ENCODE results near the gene EXOSC7.

Gene EXOSC7

DNA sequence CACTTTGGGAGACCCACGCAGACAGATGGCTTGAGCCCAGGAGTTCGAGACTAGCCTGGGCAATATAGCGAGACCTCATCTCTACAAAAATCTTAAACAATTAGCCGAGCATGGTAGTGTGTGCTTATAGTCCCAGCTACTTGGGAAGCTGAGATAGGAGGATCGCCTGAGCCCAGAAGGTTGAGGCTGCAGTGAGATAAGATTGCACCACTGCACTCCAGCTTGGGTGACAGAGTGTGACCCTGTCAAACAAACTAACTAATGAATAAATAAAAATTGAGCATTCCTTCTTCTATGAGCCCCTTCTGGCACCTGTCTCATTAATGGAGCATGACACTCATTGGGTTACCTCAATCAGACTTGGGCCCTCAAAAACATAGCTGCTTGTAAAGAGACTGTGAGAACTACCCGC lies 7.6 kb upstream of the EXOSC7 start:
- in situ Hi-C loops (cut with HindIII; ENCODE audit: low sequenced_read_pairs): no loop called here
- no peak for TF ChIP-seq CTCF (IDR thresholded peaks at IDR 0.05; ENCODE audit: low read depth, low read length)
- no peak overlapping the region for H3K4me3 ChIP-seq (ENCODE audit: low read depth, low read length)
- DNase-seq (ENCODE audit: low read depth, low spot score): no peak

GRCh38 chr3:44969154-44969827 lies 6.8 kb upstream of the EXOSC7 start:
- in situ Hi-C loops (cut with HindIII; ENCODE audit: low sequenced_read_pairs): no loop called here
- DNase-seq (ENCODE audit: low read depth, low spot score): no peak
- no peak overlapping the region for H3K4me3 ChIP-seq (ENCODE audit: low read depth, low read length)
- TF ChIP-seq CTCF (IDR thresholded peaks at IDR 0.05; ENCODE audit: low read depth, low read length): no peak

DNA sequence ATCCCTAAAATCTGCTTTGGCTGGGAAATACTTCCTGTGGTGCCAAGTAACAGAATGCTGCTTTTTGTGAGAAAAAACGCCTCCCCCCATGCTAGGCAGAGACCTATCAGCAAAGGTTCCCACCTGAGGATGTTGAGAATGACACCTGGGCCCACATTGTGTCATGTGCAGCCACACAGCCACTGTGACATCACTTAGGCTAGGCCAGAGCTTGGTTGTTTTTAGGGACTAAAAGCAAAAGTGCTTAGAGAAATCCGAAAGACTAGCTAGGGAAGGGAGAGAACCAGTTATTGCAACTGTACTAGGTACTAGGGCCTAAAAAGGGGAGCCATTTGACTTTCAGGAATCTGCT lies 6.2 kb upstream of the EXOSC7 start:
- no peak overlapping the region for H3K4me3 ChIP-seq (ENCODE audit: low read depth, low read length)
- in situ Hi-C loops (cut with HindIII; ENCODE audit: low sequenced_read_pairs): no loop called here
- no peak for DNase-seq (ENCODE audit: low read depth, low spot score)
- no peak for TF ChIP-seq CTCF (IDR thresholded peaks at IDR 0.05; ENCODE audit: low read depth, low read length)

DNA sequence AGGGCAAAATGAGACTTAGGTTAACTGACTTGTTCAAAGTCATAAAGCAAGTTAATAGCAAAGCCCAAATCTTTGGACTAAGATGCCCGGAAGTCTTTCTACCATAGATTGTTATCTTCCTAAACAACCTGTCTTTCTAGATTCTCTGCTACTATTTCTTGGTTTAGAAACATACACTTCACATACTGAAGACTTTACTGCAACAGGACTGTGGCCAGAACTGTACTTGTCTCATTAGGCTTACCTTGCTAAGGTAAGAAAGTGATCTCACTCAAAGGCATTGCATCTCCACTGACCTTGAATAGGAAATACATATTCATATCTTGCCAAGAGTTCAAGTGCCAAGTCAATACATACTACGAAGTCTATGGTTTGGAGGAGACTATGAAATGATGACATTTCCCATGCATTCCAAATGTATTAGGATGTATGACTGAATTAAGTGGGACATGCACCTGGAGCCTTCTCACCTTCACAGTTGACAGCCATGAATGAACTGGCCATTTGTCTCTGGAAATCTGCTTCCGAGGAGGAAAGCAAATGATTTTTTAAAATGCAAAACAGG lies 5.0 kb upstream of the EXOSC7 start:
- no peak for DNase-seq (ENCODE audit: low read depth, low spot score)
- no peak for TF ChIP-seq CTCF (IDR thresholded peaks at IDR 0.05; ENCODE audit: low read depth, low read length)
- in situ Hi-C loops (cut with HindIII; ENCODE audit: low sequenced_read_pairs): no loop called here
- no peak overlapping the region for H3K4me3 ChIP-seq (ENCODE audit: low read depth, low read length)

DNA sequence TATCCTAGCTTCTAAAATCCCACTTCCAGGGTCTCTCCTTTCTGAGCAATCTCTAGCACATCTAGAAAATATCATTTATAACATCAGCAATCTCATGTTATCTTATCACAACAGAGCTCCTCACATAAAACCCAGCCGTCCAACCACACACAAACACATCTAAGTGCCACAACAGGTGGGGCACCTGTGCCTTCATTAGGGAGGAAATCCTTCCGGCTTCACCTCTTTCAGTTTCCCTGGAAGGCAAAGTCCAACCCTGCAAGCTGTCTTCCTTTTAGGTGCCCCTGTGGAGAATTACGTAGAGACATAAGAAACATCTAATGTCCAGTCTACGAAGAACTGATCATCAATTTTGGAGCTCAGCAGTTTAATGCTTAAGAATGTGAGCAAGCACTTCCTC lies 1.6 kb upstream of the EXOSC7 start:
- no peak for DNase-seq (ENCODE audit: low read depth, low spot score)
- in situ Hi-C loops (cut with HindIII; ENCODE audit: low sequenced_read_pairs): no loop called here
- no peak for TF ChIP-seq CTCF (IDR thresholded peaks at IDR 0.05; ENCODE audit: low read depth, low read length)
- no peak overlapping the region for H3K4me3 ChIP-seq (ENCODE audit: low read depth, low read length)

DNA sequence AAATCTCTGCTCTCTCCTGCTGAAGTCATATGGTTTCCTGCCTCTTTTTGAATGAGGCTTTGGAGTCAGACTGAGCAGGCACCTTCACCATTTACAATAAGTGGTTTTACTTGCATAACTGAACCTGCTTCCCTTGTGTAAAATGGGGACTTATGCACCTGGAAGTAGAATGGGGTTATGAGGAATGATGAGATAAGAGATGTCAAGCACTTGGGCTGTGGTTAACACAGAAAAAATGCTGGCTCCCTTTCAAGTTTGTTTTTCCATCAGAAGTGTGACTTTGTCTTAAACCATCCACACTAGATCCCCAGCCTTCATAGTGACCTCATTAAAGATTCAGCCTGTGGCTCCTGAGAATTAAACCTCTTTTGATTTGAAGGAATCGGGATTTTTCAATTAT lies 5.2 kb downstream of the EXOSC7 start:
- no peak for TF ChIP-seq CTCF (IDR thresholded peaks at IDR 0.05; ENCODE audit: low read depth, low read length)
- in situ Hi-C loops (cut with HindIII; ENCODE audit: low sequenced_read_pairs): no loop called here
- no peak for DNase-seq (ENCODE audit: low read depth, low spot score)
- H3K4me3 ChIP-seq (ENCODE audit: low read depth, low read length): no peak overlapping the region
